GM23338 (cell line): ENCODE measurements around the gene AIG1. TPM values are rescaled to one million over a fixed set of nuclear protein-coding genes. Genes with fewer than 3 reads are reported as not detected.

Experiments used
- ATAC-seq: fragments of 200-7000 bp; cut with Tn5 transposase; 3 replicates; pipeline ENCODE4 v1.9.1; 2020
- DNase-seq: peaks from one replicate; pipeline ENCODE4 v3.0.0-alpha.2; 2015; ENCODE audit warnings: low spot score
- H2AFZ ChIP-seq: fragments of 200-600 bp; sonication (generic); 2 replicates; pipeline ENCODE4 v1.8.0; 2016; ENCODE audit warnings: antibody characterized with exemption, mild to moderate bottlenecking, moderate library complexity
- H3F3A ChIP-seq: fragments of 200-600 bp; sonication (generic); replicated peaks from 2 replicates; pipeline ENCODE4 v1.8.0; 2017; ENCODE audit warnings: antibody characterized with exemption, mixed run types, low read depth
- H3K27ac ChIP-seq: fragments of 200-600 bp; sonication (generic); 2 replicates; pipeline ENCODE4 v1.6.1; 2016; ENCODE audit warnings: low read depth
- H3K27me3 ChIP-seq: fragments of 200-600 bp; sonication (generic); 2 replicates; pipeline ENCODE4 v1.8.0; 2016; ENCODE audit warnings: mild to moderate bottlenecking, mixed run types, moderate library complexity; ENCODE audit not compliant: insufficient read depth
- H3K36me3 ChIP-seq: fragments of 200-600 bp; sonication (generic); 2 replicates; pipeline ENCODE4 v1.8.0; 2016; ENCODE audit warnings: mild to moderate bottlenecking; ENCODE audit not compliant: insufficient read depth
- H3K4me1 ChIP-seq: fragments of 200-600 bp; sonication (generic); 2 replicates; pipeline ENCODE4 v1.8.0; 2016; ENCODE audit warnings: mild to moderate bottlenecking, moderate library complexity; ENCODE audit not compliant: insufficient read depth
- H3K4me2 ChIP-seq: fragments of 200-600 bp; sonication (generic); 2 replicates; pipeline ENCODE4 v1.7.1; 2017; ENCODE audit warnings: mixed run types
- H3K4me3 ChIP-seq: fragments of 200-600 bp; sonication (generic); 2 replicates; pipeline ENCODE4 v1.6.1; 2016; ENCODE audit warnings: mixed run types
- H3K79me2 ChIP-seq: fragments of 200-600 bp; sonication (generic); replicated peaks from 2 replicates; pipeline ENCODE4 v1.8.0; 2017; ENCODE audit warnings: mild to moderate bottlenecking; ENCODE audit not compliant: insufficient read depth
- H3K9me2 ChIP-seq: fragments of 200-600 bp; sonication (generic); 2 replicates; pipeline ENCODE4 v1.8.0; 2017; ENCODE audit not compliant: insufficient read depth
- H4K20me1 ChIP-seq: fragments of 200-600 bp; sonication (generic); replicated peaks from 2 replicates; pipeline ENCODE4 v1.8.0; 2017; ENCODE audit warnings: mild to moderate bottlenecking; ENCODE audit not compliant: insufficient read depth
- H3K27ac Mint-ChIP-seq: 2 replicates; pipeline ENCODE4 v1.8.0; 2020; ENCODE audit warnings: inconsistent platforms, mild to moderate bottlenecking, moderate library complexity, mixed read lengths
- H3K27me3 Mint-ChIP-seq: 3 replicates; pipeline ENCODE4 v1.8.0; 2022; ENCODE audit warnings: low read depth, mild to moderate bottlenecking, moderate library complexity, mixed read lengths, inconsistent platforms; ENCODE audit not compliant: insufficient read depth, poor library complexity
- H3K36me3 Mint-ChIP-seq: 3 replicates; pipeline ENCODE4 v1.8.0; 2021; ENCODE audit warnings: low read depth, mild to moderate bottlenecking, inconsistent platforms, moderate library complexity, mixed read lengths
- H3K4me1 Mint-ChIP-seq: 3 replicates; pipeline ENCODE4 v1.8.0; 2020; ENCODE audit warnings: mild to moderate bottlenecking, inconsistent platforms, mixed read lengths
- H3K4me3 Mint-ChIP-seq: 3 replicates; pipeline ENCODE4 v1.8.0; 2021; ENCODE audit warnings: moderate library complexity, mild to moderate bottlenecking, inconsistent platforms, mixed read lengths
- H3K9me3 Mint-ChIP-seq: 3 replicates; pipeline ENCODE4 v1.8.0; 2020; ENCODE audit warnings: moderate library complexity, mild to moderate bottlenecking, inconsistent platforms, mixed read lengths
- CREB1 ChIP-seq: fragments of 250-450 bp; sonication (Bioruptor Pico); IDR thresholded peaks from 2 replicates; pipeline ENCODE4 v1.5.0; 2020; ENCODE audit warnings: low read depth, mild to moderate bottlenecking, moderate library complexity
- CTCF ChIP-seq, 2 experiments: fragments of 200-600 bp in 1 of 2; sonication (generic) in 1 of 2; conservative IDR thresholded peaks; 2 replicates each; pipeline versions ENCODE4 v1.5.1 to v1.6.1; 2016 to 2017; ENCODE audit warnings: antibody characterized with exemption in 2 of 2, low read depth in 2 of 2, mild to moderate bottlenecking in 2 of 2, moderate library complexity in 1 of 2
- ETS1 ChIP-seq: IDR thresholded peaks from 2 replicates; pipeline ENCODE4 v1.6.1; 2016; ENCODE audit warnings: antibody characterized with exemption
- EZH2 ChIP-seq: fragments of 200-600 bp; sonication (generic); IDR thresholded peaks from one replicate; pipeline ENCODE4 v1.8.0; 2017; ENCODE audit warnings: antibody characterized with exemption, mild to moderate bottlenecking, low read depth; ENCODE audit not compliant: unreplicated experiment
- EZH2phosphoT487 ChIP-seq: fragments of 200-600 bp; sonication (generic); IDR thresholded peaks from one replicate; pipeline ENCODE4 v1.8.1; 2018; ENCODE audit warnings: antibody characterized with exemption; ENCODE audit not compliant: unreplicated experiment
- JUNB ChIP-seq: IDR thresholded peaks from one replicate; pipeline ENCODE4 v1.6.1; 2016; ENCODE audit warnings: antibody characterized with exemption; ENCODE audit not compliant: unreplicated experiment
- NANOG ChIP-seq: IDR thresholded peaks from 2 replicates; pipeline ENCODE4 v1.6.1; 2016; ENCODE audit warnings: antibody characterized with exemption, borderline replicate concordance
- POLR2AphosphoS5 ChIP-seq: IDR thresholded peaks from 2 replicates; pipeline ENCODE4 v1.6.1; 2016; ENCODE audit warnings: antibody characterized with exemption, low read depth
- REST ChIP-seq: IDR thresholded peaks from one replicate; pipeline ENCODE4 v1.6.1; 2018; ENCODE audit warnings: antibody characterized with exemption; ENCODE audit not compliant: unreplicated experiment
- STAT1 ChIP-seq: IDR thresholded peaks from one replicate; pipeline ENCODE4 v1.6.1; 2016; ENCODE audit warnings: antibody characterized with exemption; ENCODE audit not compliant: unreplicated experiment
- ZNF114 ChIP-seq: fragments of 250-450 bp; sonication (Bioruptor Pico); IDR thresholded peaks from 2 replicates; pipeline ENCODE4 v1.5.0; 2020; ENCODE audit warnings: mild to moderate bottlenecking, moderate library complexity
- ZNF331 ChIP-seq: fragments of 250-450 bp; sonication (Bioruptor Pico); IDR thresholded peaks from 2 replicates; pipeline ENCODE4 v1.5.0; 2020; ENCODE audit warnings: low read depth, mild to moderate bottlenecking, moderate library complexity
- ZNF462 ChIP-seq: fragments of 250-450 bp; sonication (Bioruptor Pico); IDR thresholded peaks from 2 replicates; pipeline ENCODE4 v1.5.0; 2020; ENCODE audit warnings: mild to moderate bottlenecking, moderate library complexity
- polyA plus RNA-seq: library from polyadenylated mRNA; unstranded; fragments of >200 nt; fragmentation: Nextera tagmentation; extraction: Ambion mirVana; gene quantifications from 2 replicates; pipeline ENCODE4 v1.2.1, GENCODE V29; 2016
- total RNA-seq: library from RNA; depleted of rRNA; stranded (reverse); fragments of >200 nt; shearing (Covaris generic); gene quantifications from 2 replicates; pipeline ENCODE4 v1.2.3, GENCODE V29; 2014

Gene AIG1
- total and polyA plus RNA-seq, 2 experiments from 2014 or later = 65.2 to 88.4 TPM

GRCh38 chr6:143074101-143074500 lies 13.4 kb downstream of the AIG1 start:
- Histone ChIP-seq H3K4me2 (no peak overlapping the region), H3K9me2 (no peaks in the 10 kb centered on the region), H3K4me3 (no peak overlapping the region), H2AFZ (no peak overlapping the region), H3K27me3 (no peaks in the 10 kb centered on the region), H3F3A (no peaks in the 10 kb centered on the region), H3K79me2 (peaks cover 23% of the 10 kb centered on the region), H4K20me1 (0 out of 2 replicates have a peak, but pooled peaks cover 3% of the 10 kb centered on the region), H3K27ac (no peak overlapping the region), H3K36me3 (no peaks in the 10 kb centered on the region; the same call in 1 of the 2 replicates), H3K4me1 (peaks cover 9% of the 10 kb centered on the region; the same call in 1 of the 2 replicates)
- Mint-ChIP-seq H3K27ac (no peak overlapping the region), H3K36me3 (peaks cover 16% of the 10 kb centered on the region; the same call in 2 of the 3 replicates), H3K4me3 (no peak overlapping the region), H3K27me3 (peaks cover 3% of the 10 kb centered on the region), H3K9me3 (peaks cover 3% of the 10 kb centered on the region; the same call in 1 of the 3 replicates), H3K4me1 (peaks cover 8% of the 10 kb centered on the region)
- TF ChIP-seq JUNB (no peak), CTCF (conservative IDR thresholded peaks at IDR 0.05; ENCODE audit: low read depth in 2 of 2) (no peak), ZNF462 (CRISPR knock-in tag) (no peak), POLR2AphosphoS5 (no peak), ZNF114 (CRISPR knock-in tag) (no peak), EZH2 (no peak), ZNF331 (CRISPR knock-in tag) (no peak), CREB1 (CRISPR knock-in tag) (no peak), EZH2phosphoT487 (no peak), NANOG (no peak), REST (no peak), ETS1 (no peak), STAT1 (no peak)
- no peak for DNase-seq
- ATAC-seq = no peak
